ENCODE data around the gene PANK1.

DNA sequence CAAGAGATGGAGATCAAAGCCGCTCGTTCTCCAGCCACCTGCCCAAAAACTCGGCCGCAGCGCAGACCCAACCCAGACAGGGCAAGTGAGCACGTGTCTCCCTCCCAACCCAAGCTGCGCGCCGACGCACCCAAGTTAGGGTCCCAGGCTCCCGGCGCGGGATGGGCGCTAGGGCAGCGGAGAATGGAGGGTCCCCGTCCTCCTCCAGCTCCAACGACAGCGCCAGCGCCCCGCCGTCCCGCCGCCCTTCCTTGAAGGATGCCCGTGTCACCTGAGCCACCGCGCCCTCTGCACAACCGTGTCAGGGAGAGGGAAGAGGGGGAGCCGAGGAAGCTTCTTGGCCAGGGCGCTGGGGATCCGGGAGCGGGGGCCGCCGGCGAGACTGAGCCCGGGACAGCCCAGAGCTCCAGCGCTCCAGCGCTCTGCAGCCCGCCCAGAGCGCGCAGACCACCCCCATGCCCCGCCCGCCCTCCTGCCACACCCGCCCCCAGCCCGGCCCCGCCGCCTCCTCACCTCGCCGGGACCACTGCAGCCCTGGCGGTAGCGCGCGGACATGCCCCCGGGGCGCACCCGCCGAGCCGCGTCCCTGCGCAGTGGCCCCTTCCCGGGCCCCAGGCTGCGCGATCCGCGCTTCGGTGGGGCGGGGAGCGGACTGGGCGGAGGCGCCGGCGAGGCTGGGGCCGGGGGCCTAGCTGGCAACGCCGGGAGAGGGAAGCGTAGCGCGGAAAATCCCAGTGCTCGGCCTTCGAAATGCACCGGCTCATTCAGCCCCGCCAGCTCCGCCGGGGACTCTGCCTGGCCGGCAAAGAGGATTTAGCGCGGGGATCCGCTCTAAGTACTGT lies 109.7 kb downstream of the PANK1 start, which contains the start of gene SLC16A12:
- no peak for TF ChIP-seq EZH2 (IDR thresholded peaks at IDR 0.05)
- TF ChIP-seq, protein P1, sequence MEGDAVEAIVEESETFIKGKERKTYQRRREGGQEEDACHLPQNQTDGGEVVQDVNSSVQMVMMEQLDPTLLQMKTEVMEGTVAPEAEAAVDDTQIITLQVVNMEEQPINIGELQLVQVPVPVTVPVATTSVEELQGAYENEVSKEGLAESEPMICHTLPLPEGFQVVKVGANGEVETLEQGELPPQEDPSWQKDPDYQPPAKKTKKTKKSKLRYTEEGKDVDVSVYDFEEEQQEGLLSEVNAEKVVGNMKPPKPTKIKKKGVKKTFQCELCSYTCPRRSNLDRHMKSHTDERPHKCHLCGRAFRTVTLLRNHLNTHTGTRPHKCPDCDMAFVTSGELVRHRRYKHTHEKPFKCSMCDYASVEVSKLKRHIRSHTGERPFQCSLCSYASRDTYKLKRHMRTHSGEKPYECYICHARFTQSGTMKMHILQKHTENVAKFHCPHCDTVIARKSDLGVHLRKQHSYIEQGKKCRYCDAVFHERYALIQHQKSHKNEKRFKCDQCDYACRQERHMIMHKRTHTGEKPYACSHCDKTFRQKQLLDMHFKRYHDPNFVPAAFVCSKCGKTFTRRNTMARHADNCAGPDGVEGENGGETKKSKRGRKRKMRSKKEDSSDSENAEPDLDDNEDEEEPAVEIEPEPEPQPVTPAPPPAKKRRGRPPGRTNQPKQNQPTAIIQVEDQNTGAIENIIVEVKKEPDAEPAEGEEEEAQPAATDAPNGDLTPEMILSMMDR (IDR thresholded peaks at IDR 0.05): peak; percentile 48
